ENCODE results near the gene AFG1L.
"Not testable (repeated sequence)": the region's sequence is repeated elsewhere in the genome, so short reads cannot be mapped to it uniquely, and the experiment has no call there.

Gene AFG1L

GRCh38 chr6:108560463-108561308, 265.8 kb downstream of the AFG1L start, which contains the start of gene FOXO3:
TSS of gene FOXO3 (plus strand) at chr6:108560917. CDS start at chr6:108561209, 292 bp downstream.
- peak; percentile 69 for DNase-seq

DNA sequence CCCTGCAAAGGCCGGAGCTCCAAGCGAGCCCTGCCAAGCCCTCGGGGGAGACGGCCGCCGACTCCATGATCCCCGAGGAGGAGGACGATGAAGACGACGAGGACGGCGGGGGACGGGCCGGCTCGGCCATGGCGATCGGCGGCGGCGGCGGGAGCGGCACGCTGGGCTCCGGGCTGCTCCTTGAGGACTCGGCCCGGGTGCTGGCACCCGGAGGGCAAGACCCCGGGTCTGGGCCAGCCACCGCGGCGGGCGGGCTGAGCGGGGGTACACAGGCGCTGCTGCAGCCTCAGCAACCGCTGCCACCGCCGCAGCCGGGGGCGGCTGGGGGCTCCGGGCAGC, 266.4 kb downstream of the AFG1L start:
- DNase-seq, result not testable (repeated sequence)

DNA sequence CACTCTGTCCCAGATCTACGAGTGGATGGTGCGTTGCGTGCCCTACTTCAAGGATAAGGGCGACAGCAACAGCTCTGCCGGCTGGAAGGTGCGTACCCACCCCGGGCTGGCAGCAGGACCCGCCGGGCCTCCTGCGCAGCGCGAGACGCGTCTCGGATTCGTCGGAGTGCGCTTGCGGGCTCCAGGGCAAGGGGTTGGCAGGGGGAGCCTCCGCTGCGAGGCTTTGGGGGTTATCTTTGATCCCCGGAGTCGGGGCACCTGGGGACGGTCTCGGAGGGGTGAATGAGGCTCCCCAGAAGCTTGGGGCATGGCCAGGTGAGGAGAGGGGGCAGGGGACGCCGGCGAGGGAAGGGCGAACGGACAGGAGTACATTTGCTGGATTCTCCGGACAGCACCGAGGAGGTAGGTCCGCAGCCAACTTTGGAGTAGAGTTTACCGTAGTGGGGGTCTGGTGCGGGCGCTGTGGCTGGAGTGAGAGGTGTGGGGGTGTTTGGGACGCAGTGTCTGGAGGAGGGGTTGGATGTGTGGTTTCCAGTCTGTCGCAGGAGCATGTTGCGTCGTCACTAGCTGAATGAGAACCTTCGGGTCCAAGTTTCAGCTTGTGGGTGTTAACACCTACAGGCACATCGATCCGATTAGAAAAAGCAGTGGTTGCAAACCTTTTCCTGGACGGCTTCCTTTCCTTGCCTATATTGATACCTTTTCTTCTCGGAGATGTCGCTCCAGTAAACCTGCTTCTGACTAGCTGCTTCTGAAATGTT, 267.1 kb downstream of the AFG1L start:
- peak; percentile 5 for DNase-seq

DNA sequence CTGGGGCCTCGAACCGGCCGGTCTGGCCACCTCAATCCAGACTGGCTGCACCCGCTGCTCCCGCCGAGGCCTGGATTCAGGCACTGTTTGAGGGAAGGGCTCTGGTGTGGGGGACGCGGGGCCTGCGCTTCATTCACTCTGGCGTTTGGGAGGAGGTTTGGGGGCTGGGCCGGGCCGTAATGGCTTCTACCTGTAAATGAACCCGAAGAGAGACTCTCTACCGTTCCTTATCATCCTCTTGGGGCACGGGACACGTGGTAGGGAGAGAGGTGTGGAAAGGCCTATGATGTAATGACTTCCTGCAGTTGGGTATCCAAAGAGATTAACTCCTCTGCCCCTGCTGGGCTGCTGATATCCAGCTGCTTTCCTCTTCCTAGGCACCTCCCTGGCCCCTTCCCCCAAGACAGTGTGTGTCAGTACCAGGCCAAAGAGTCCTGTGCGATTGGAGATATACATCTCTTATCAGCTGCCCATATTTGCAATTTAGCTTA, 267.7 kb downstream of the AFG1L start:
- no peak for DNase-seq

DNA sequence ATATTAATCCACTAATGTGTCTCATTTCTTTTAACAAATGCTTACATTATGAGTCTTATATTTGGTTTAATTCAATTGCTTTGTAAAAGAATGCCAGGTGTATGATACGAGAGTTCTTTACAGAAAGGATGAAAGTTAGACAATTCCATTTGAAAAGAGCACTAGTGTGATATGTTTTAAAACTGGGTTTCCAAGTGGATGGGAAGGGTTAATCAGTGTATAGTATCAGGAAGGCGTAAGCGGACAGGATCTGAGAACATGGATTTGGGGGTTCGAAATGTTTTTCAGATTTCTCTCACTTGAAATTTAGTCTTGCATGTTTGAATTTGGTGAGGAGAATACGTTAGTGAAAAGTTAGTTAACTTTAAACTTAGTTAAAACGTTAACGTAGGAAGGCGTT, 268.4 kb downstream of the AFG1L start:
- no peak for DNase-seq

GRCh38 chr6:108564178-108564577, 269.3 kb downstream of the AFG1L start:
- no peak for DNase-seq

DNA sequence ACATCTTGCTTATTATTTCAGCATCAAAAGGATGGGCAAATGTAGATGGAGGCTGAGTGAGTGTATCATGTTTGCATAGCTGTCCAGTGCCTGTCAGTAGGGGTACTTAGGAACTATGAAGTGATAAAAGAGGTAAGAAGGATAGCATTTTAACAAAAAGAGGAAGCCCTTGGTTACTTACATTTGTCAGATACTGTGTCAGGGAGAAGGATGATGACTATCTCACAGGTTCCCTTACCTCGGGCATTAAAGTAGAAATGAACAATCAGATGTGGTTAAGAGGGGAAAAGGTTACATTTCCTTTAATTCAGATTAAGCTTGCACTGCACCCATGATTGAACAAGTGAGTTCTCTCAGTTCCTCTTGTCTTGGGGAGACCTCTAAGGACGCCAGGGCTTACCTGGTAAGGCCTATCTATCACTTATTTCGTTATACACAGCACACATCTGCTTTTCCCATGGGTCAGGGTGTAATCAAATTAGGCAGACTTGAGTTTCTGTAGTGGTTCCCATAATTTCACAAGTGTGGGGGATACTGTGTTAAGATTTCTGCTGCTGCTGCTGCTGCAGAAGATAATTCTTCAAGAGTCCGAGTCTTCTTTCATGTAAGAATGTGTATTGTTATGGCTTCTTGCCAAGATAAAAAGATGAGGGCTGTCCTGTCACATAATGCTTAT, 270.4 kb downstream of the AFG1L start:
- DNase-seq, result peak; percentile 14

GRCh38 chr6:108565893-108566292, 271.0 kb downstream of the AFG1L start:
- no peak for DNase-seq

- no peak for DNase-seq
These were observed 271.6 kb downstream of the AFG1L start for GRCh38 chr6:108566406-108566805.

- no peak for DNase-seq
These were observed 273.2 kb downstream of the AFG1L start for GRCh38 chr6:108568101-108568500.

DNA sequence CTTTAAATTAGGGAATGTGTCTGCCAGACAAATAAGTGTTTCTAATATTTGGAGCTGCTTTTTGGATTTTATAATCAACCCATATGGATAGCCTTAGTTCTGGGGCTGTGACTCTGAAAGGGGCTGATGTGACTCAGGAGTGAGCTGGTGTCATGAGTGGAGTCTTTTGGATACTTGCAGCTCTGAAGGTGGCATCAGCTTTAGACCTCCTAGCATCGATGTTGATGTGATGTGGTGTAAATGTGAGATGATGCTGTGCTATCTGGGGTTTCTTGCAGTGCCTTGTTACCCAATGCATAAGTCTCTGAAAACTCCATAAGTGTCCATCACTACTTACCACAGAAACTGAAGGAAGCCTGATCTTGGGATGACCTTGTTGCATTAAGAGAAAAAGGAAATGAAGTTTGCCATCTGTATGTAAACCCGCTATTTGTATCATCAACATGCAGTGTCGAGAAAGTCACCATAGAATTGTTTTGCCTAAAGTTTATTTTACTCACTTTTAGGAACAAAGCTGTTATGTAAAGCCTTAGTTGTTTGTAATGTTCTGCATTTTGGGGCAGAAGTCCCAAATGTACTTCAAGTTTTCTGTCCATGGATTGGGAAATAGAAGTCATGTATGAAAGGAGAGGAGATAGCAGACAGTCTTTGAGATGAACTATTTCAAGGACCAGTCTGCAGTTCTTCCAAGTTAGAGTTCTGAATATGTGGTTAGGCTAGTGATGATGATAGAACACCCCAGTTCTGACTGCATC, 273.9 kb downstream of the AFG1L start:
- no peak for DNase-seq

DNA sequence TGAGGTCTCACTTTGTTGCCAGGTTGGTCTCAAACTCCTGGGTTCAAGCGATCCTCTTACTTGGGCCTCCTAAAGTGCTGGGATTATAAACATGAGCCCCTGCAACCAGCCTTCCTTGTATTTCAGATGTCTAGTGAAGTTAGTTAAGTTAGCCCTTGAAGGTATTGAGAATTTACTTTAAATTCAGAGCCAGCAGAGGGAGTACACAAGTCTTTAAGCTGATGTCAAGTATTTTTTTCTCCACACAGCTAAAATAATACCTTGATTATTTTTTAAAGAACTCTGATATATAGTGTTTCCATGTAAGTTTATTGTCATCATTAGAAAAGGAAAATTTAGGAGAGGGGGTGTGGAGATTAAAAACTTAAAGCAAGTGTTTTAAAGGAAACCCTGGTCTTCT, 275.7 kb downstream of the AFG1L start:
- DNase-seq, result no peak

GRCh38 chr6:108574457-108575141, 279.7 kb downstream of the AFG1L start:
- no peak for DNase-seq
